D721Med (cell line): ENCODE results near the gene IGSF10.

Source experiments
- DNase-seq: peaks from one replicate; pipeline ENCODE4 v3.0.0; 2011; ENCODE audit warnings: low spot score; ENCODE audit not compliant: insufficient read length
- FAIRE-seq: peaks from 2 replicates; lab custom pipeline; 2011; peaks lifted over from hg19 to GRCh38; lab: Jason Lieb, UNC
- TF ChIP-seq, protein P1 (sequence below): IDR thresholded peaks from 2 replicates; pipeline ENCODE4 v1.5.1; 2012; ENCODE audit warnings: mild to moderate bottlenecking, control low read depth; ENCODE audit not compliant: insufficient read depth; ENCODE audit errors: missing control alignments

The IGSF10 gene

DNA sequence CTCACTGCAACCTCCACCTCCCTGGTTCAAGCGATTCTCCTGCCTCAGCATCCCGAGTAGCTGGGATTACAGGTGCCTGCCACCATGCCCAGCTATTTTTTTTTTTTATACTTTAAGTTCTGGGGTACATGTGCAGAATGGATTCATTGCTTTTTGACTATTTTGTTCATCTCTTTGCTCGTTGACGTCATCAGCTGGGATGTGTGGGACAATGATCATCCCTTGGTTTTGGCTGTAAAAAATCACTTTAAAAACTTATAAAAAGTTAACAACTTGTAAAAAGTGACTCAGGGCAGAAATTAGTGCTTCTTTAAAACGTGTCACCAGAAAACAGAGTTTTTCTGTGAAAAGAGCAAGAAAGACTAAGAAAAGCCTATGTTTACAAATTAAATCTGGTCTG lies 37.8 kb downstream of the IGSF10 start:
- no peak for FAIRE-seq
- DNase-seq, result no peak
- TF ChIP-seq, protein P1, sequence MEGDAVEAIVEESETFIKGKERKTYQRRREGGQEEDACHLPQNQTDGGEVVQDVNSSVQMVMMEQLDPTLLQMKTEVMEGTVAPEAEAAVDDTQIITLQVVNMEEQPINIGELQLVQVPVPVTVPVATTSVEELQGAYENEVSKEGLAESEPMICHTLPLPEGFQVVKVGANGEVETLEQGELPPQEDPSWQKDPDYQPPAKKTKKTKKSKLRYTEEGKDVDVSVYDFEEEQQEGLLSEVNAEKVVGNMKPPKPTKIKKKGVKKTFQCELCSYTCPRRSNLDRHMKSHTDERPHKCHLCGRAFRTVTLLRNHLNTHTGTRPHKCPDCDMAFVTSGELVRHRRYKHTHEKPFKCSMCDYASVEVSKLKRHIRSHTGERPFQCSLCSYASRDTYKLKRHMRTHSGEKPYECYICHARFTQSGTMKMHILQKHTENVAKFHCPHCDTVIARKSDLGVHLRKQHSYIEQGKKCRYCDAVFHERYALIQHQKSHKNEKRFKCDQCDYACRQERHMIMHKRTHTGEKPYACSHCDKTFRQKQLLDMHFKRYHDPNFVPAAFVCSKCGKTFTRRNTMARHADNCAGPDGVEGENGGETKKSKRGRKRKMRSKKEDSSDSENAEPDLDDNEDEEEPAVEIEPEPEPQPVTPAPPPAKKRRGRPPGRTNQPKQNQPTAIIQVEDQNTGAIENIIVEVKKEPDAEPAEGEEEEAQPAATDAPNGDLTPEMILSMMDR, result no peak

DNA sequence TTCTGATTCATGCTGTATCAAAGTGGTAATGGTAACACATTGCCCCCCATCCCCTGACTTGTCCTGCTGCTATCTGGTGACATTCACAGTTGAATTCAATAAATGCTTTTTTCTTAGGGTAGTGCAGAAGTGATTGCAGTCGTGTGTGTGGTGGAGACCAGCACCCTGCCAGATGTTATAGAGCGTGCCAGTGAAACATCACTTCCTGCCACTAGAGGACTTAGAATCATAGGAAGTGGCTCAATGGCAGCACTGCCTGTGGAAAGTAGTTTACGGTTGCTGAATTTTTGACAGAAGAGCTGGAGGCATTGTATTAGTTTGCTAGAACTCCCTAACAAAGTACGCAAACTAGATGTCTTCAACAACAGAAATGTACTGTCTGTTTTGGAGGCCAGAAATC lies 38.9 kb downstream of the IGSF10 start:
- DNase-seq (no peak), FAIRE-seq (no peak)
- TF ChIP-seq, protein P1, result no peak

DNA sequence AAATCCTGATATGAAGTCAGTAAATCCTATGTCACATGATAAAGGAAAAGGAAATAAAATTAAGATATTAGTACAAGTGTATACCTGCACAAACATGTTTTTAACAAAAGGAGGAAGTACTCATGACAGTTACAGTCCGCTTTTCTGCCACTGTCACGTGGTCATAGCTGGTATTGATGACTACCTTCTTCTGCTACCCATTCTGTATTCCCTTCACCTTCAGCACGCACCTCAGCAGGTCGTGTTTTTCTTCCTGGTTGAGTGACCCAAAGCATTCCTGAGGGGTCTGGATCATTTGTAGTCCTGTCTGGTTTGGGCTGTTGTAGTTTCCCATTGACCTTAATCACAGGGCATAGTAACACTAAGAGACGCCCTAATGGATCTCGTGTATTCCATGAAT lies 41.1 kb downstream of the IGSF10 start:
- DNase-seq, result no peak
- TF ChIP-seq, protein P1, result no peak
- no peak for FAIRE-seq

DNA sequence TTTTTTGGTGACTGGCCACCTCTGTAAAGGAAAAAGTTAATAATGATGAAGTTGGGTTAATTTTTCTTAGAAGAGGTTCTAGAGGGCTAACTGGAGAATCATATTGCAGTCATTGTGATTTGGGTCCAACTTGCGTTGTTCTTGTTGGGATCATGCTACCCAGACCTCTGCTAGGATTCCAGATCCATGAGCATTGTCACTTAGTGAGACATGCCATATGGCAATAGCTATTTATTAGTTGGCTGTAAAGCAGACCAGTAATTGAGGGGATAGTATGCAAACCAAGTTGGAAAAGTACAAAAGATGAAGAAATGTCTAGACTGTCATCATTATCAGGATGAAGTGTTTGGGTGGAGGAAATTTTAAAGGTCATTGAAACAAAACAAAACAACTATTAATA lies 45.6 kb downstream of the IGSF10 start:
- FAIRE-seq (no peak), DNase-seq (no peak)
- TF ChIP-seq, protein P1, result no peak

DNA sequence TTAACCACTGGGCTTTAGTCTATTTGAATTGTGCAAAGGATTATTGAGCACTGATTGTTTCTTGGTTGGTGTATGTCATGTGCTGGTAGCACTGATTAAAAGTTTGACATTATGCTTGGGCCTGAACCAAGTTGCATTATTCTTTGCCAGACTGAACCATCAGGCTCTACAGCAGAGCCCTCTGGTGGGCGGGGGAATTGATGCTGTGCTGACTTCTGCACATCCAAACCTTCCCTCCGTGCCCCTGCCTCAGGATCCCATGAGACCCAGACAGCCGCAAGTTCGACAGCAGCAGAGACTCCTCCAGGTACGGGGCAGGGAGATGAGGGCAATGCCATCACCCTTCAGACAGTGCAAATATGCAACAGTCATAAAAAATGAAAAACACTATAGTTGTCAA lies 47.9 kb downstream of the IGSF10 start:
- TF ChIP-seq, protein P1, result no peak
- DNase-seq (no peak), FAIRE-seq (no peak)
